H1 (cell line): ENCODE data around the gene CCDC137. TPM values are rescaled to one million over a fixed set of nuclear protein-coding genes. Genes with fewer than 3 reads are reported as not detected.

Experiments used
- microRNA-seq, 2 experiments: library from miRNA; unstranded; fragments of <30 nt; microRNA quantifications; one replicate each; pipeline versions ENCODE4 to v1.2.0, GENCODE V29; 2016 to 2020; ENCODE audit warnings: borderline microRNAs expressed in 2 of 2, borderline number of aligned reads in 2 of 2, borderline replicate concordance in 1 of 2
- polyA plus RNA-seq, 7 experiments: library from polyadenylated mRNA; depleted of rRNA in 3 of 7; stranded (reverse) in 5 of 7; unstranded in 2 of 7; fragments of >200 nt in 5 of 7; fragments of 200-250 nt in 2 of 7; gene quantifications; 1 replicate in 5 of 7; 2 replicates in 1 of 7; 4 replicates in 1 of 7; pipeline versions ENCODE4 v1.2.1 to v1.2.3, GENCODE V29; 2011 to 2013; ENCODE audit warnings: missing spikeins in 2 of 7, mixed read lengths in 2 of 7
- small RNA-seq: library from polyadenylated mRNA; stranded (forward); fragments of <200 nt; extraction: miRNeasy Mini kit (QIAGEN cat#:217004); gene quantifications from one replicate; pipeline ENCODE3, GENCODE V24; 2013; ENCODE audit not compliant: insufficient read depth
- total RNA-seq: library from RNA; stranded (reverse); fragmentation: NEBNext Ultra II Directional; extraction: Animal tissue kit (Norgen Biotek cat#: 25700); gene quantifications from 2 replicates; pipeline ENCODE4 v1.2.1, GENCODE V29; 2021

Gene CCDC137
- total and polyA plus RNA-seq, 2 of the 8 experiments (the other 6 are each of a cell fraction or from before 2014, with no cell fraction given) = 17.6 to 38.6 TPM

Small RNA genes lying within 50 kb of the gene (microRNA-seq; reads per million reads assigned to microRNA genes)
- 0 reads per million in 2 experiments for gene MIR6786

Small RNA genes lying within 50 kb of the gene (small RNA-seq; reads per million reads assigned to genes)
- not detected for gene MIR6786

Other genes starting within 250 kb of the CCDC137 start
- 3,535 and 3,691 TPM in 2 replicates for gene ACTG1, start 153.9 kb upstream of the CCDC137 start, total RNA-seq
- gene ACTG1, start 153.9 kb upstream of the CCDC137 start, polyA plus RNA-seq (2011; rRNA removed) = 5,010 and 7,420 TPM in 2 replicates
- gene FSCN2, start 138.4 kb upstream of the CCDC137 start, total RNA-seq = 0.30 TPM in 1 of 2 replicates, not detected in the other
- 0.18 and 0.44 TPM in 2 replicates for gene FSCN2, start 138.4 kb upstream of the CCDC137 start, polyA plus RNA-seq (2011; rRNA removed)
- 37.9 and 41.8 TPM in 2 replicates for gene FAAP100, start 114.4 kb upstream of the CCDC137 start, total RNA-seq
- 23.2 and 33.1 TPM in 2 replicates for gene FAAP100, start 114.4 kb upstream of the CCDC137 start, polyA plus RNA-seq (2011; rRNA removed)
- gene NPLOC4, start 29.6 kb upstream of the CCDC137 start, total RNA-seq = 79.8 and 92.7 TPM in 2 replicates
- gene NPLOC4, start 29.6 kb upstream of the CCDC137 start, polyA plus RNA-seq (2011; rRNA removed) = 70.7 and 75.0 TPM in 2 replicates
- gene TSPAN10, start 29.5 kb upstream of the CCDC137 start, total RNA-seq = 0.96 and 0.99 TPM in 2 replicates
- 0.83 and 1.1 TPM in 2 replicates for gene TSPAN10, start 29.5 kb upstream of the CCDC137 start, polyA plus RNA-seq (2011; rRNA removed)
- gene PDE6G, start 10.2 kb upstream of the CCDC137 start, total RNA-seq = 5.8 and 6.4 TPM in 2 replicates
- 12.9 and 15.1 TPM in 2 replicates for gene PDE6G, start 10.2 kb upstream of the CCDC137 start, polyA plus RNA-seq (2011; rRNA removed)
- gene OXLD1, start 132 bp upstream of the CCDC137 start, total RNA-seq = 35.9 and 41.5 TPM in 2 replicates
- 61.9 and 97.9 TPM in 2 replicates for gene OXLD1, start 132 bp upstream of the CCDC137 start, polyA plus RNA-seq (2011; rRNA removed)
- gene ARL16, start 17.1 kb downstream of the CCDC137 start, total RNA-seq = 37.0 and 41.8 TPM in 2 replicates
- 60.8 and 64.2 TPM in 2 replicates for gene ARL16, start 17.1 kb downstream of the CCDC137 start, polyA plus RNA-seq (2011; rRNA removed)
- 78.8 and 80.8 TPM in 2 replicates for gene HGS, start 17.3 kb downstream of the CCDC137 start, total RNA-seq
- gene HGS, start 17.3 kb downstream of the CCDC137 start, polyA plus RNA-seq (2011; rRNA removed) = 99.7 and 144 TPM in 2 replicates
- 120 and 131 TPM in 2 replicates for gene MRPL12, start 36.6 kb downstream of the CCDC137 start, total RNA-seq
- 141 and 190 TPM in 2 replicates for gene MRPL12, start 36.6 kb downstream of the CCDC137 start, polyA plus RNA-seq (2011; rRNA removed)
- 22.2 and 25.3 TPM in 2 replicates for gene SLC25A10, start 45.5 kb downstream of the CCDC137 start, total RNA-seq
- gene SLC25A10, start 45.5 kb downstream of the CCDC137 start, polyA plus RNA-seq (2011; rRNA removed) = 43.0 and 60.9 TPM in 2 replicates
- 0.56 and 0.61 TPM in 2 replicates for gene GCGR, start 137.4 kb downstream of the CCDC137 start, total RNA-seq
- 0.44 and 0.60 TPM in 2 replicates for gene GCGR, start 137.4 kb downstream of the CCDC137 start, polyA plus RNA-seq (2011; rRNA removed)
- 103 and 115 TPM in 2 replicates for gene MCRIP1, start 166.6 kb downstream of the CCDC137 start, total RNA-seq
- gene MCRIP1, start 166.6 kb downstream of the CCDC137 start, polyA plus RNA-seq (2011; rRNA removed) = 151 and 250 TPM in 2 replicates
- not detected in 2 replicates for gene PPP1R27, start 168.3 kb downstream of the CCDC137 start, total RNA-seq
- gene PPP1R27, start 168.3 kb downstream of the CCDC137 start, polyA plus RNA-seq (2011; rRNA removed) = 0.27 and 0.30 TPM in 2 replicates
- 374 and 379 TPM in 2 replicates for gene P4HB, start 193.8 kb downstream of the CCDC137 start, total RNA-seq
- 41.4 and 66.6 TPM in 2 replicates for gene P4HB, start 193.8 kb downstream of the CCDC137 start, polyA plus RNA-seq (2011; rRNA removed)
- gene ARHGDIA, start 204.6 kb downstream of the CCDC137 start, total RNA-seq = 217 and 246 TPM in 2 replicates
- 62.4 and 155 TPM in 2 replicates for gene ARHGDIA, start 204.6 kb downstream of the CCDC137 start, polyA plus RNA-seq (2011; rRNA removed)
- 186 and 191 TPM in 2 replicates for gene ALYREF, start 224.8 kb downstream of the CCDC137 start, total RNA-seq
- gene ALYREF, start 224.8 kb downstream of the CCDC137 start, polyA plus RNA-seq (2011; rRNA removed) = 83.8 and 118 TPM in 2 replicates
- 176 and 182 TPM in 2 replicates for gene ANAPC11, start 225.0 kb downstream of the CCDC137 start, total RNA-seq
- gene ANAPC11, start 225.0 kb downstream of the CCDC137 start, polyA plus RNA-seq (2011; rRNA removed) = 963 and 1,221 TPM in 2 replicates
- gene NPB, start 235.5 kb downstream of the CCDC137 start, total RNA-seq = 0.80 and 1.5 TPM in 2 replicates
- gene NPB, start 235.5 kb downstream of the CCDC137 start, polyA plus RNA-seq (2011; rRNA removed) = 2.5 and 3.9 TPM in 2 replicates
- 29.9 and 31.0 TPM in 2 replicates for gene PCYT2, start 244.7 kb downstream of the CCDC137 start, total RNA-seq
- 31.3 and 37.7 TPM in 2 replicates for gene PCYT2, start 244.7 kb downstream of the CCDC137 start, polyA plus RNA-seq (2011; rRNA removed)